Stimulated activated naive CD8-positive, alpha-beta T cell treated with anti-CD3 and anti-CD28 coated beads, Interleukin-15, Interleukin-2, amounts not matched to agents 100 U/mL and 50 U/mL, for 24 hours (primary cell): Measurements from ENCODE around the gene AXIN2.
"Not testable (repeated sequence)": the region's sequence is repeated elsewhere in the genome, so short reads cannot be mapped to it uniquely, and the experiment has no call there.

Experiments
- ATAC-seq: fragments of 150-1000 bp; cut with Tn5 transposase; one replicate; pipeline ENCODE4 v1.10.0; 2021
- DNase-seq: peaks from one replicate; pipeline ENCODE4 v3.0.0; 2021

The AXIN2 gene

GRCh38 chr17:65518256-65518655 is 43.2 kb downstream of the AXIN2 start:
- DNase-seq (no peak), ATAC-seq (no peak)

- DNase-seq, result no peak
- ATAC-seq, result no peak
Observed at GRCh38 chr17:65515959-65516948, 45.2 kb downstream of the AXIN2 start.

GRCh38 chr17:65515512-65515911 is 45.9 kb downstream of the AXIN2 start:
- ATAC-seq (no peak), DNase-seq (no peak)

GRCh38 chr17:65514541-65514940 is 46.9 kb downstream of the AXIN2 start:
- DNase-seq (no peak), ATAC-seq (peak; percentile 42)

GRCh38 chr17:65514082-65514481 is 47.4 kb downstream of the AXIN2 start:
- DNase-seq, result peak; percentile 12

GRCh38 chr17:65511316-65511715 is 50.1 kb downstream of the AXIN2 start:
- no peak for DNase-seq
- no peak for ATAC-seq

More at GRCh38 chr17:65514082-65514481, 47.4 kb downstream of the AXIN2 start:
- peak; percentile 54 for ATAC-seq

GRCh38 chr17:65509032-65509431 is 52.4 kb downstream of the AXIN2 start:
- DNase-seq (no peak), ATAC-seq (no peak)

GRCh38 chr17:65504673-65505072 is 56.8 kb downstream of the AXIN2 start:
- DNase-seq, ATAC-seq: not testable (repeated sequence)

GRCh38 chr17:65504141-65504540 is 57.3 kb downstream of the AXIN2 start:
- no peak for ATAC-seq

GRCh38 chr17:65503557-65503956 is 57.9 kb downstream of the AXIN2 start:
- ATAC-seq, result no peak
- no peak for DNase-seq

More at GRCh38 chr17:65504141-65504540, 57.3 kb downstream of the AXIN2 start:
- DNase-seq, result no peak

- no peak for ATAC-seq
- DNase-seq, result no peak
Observed at GRCh38 chr17:65498816-65499215, 62.6 kb downstream of the AXIN2 start.

GRCh38 chr17:65496801-65497200 is 64.6 kb downstream of the AXIN2 start:
- no peak for ATAC-seq
- DNase-seq, result no peak

GRCh38 chr17:65495122-65496055 is 66.1 kb downstream of the AXIN2 start:
- ATAC-seq, result no peak
- no peak for DNase-seq

- DNase-seq (no peak), ATAC-seq (no peak)
Observed at GRCh38 chr17:65489413-65490155, 71.9 kb downstream of the AXIN2 start.

- no peak for DNase-seq
- ATAC-seq, result no peak
Observed at GRCh38 chr17:65488665-65489064, 72.8 kb downstream of the AXIN2 start.

- DNase-seq (no peak), ATAC-seq (no peak)
Observed at GRCh38 chr17:65487990-65488389, 73.5 kb downstream of the AXIN2 start.

- DNase-seq, result peak; percentile 13
- ATAC-seq, result peak; percentile 66
Observed at GRCh38 chr17:65487161-65487560, 74.3 kb downstream of the AXIN2 start.

GRCh38 chr17:65485388-65486299 is 75.8 kb downstream of the AXIN2 start:
- ATAC-seq, result no peak
- no peak for DNase-seq

GRCh38 chr17:65484405-65484804 is 77.0 kb downstream of the AXIN2 start:
- ATAC-seq, DNase-seq: not testable (repeated sequence)

GRCh38 chr17:65483438-65483837 is 78.0 kb downstream of the AXIN2 start:
- DNase-seq (no peak), ATAC-seq (no peak)

GRCh38 chr17:65482201-65482600 is 79.2 kb downstream of the AXIN2 start:
- no peak for DNase-seq
- no peak for ATAC-seq
